Activated CD4-positive, alpha-beta T cell treated with anti-CD3 and anti-CD28 coated beads for 4 hours (primary cell): Measurements from ENCODE around the gene RPA3.
A peak's percentile ranks its signal among the peaks of the same experiment; 100 is the strongest.
"Not testable (repeated sequence)": the region's sequence is repeated elsewhere in the genome, so short reads cannot be mapped to it uniquely, and the experiment has no call there.

Source experiments
- DNase-seq, 2 donors: peaks; one replicate each; pipeline ENCODE4 v3.0.0-alpha.2; 2020

The RPA3 gene

GRCh38 chr7:7688310-7688709 lies 30.1 kb downstream of the RPA3 start:
- no peak for DNase-seq

GRCh38 chr7:7687800-7688199 lies 30.6 kb downstream of the RPA3 start:
- no peak for DNase-seq

GRCh38 chr7:7686811-7687508 lies 31.4 kb downstream of the RPA3 start:
- DNase-seq: no peak

- no peak for DNase-seq
Measured at GRCh38 chr7:7682861-7683260, 35.5 kb downstream of the RPA3 start.

- DNase-seq: no peak
Measured at GRCh38 chr7:7681936-7682329, 36.5 kb downstream of the RPA3 start.

- peak; percentile 21 to 62 for DNase-seq
Measured at GRCh38 chr7:7681191-7681935, 37.0 kb downstream of the RPA3 start.

GRCh38 chr7:7679640-7680039 lies 38.8 kb downstream of the RPA3 start:
- not testable (repeated sequence) for DNase-seq

- DNase-seq: no peak
Measured at GRCh38 chr7:7675686-7676085, 42.7 kb downstream of the RPA3 start.

- no peak for DNase-seq
Measured at GRCh38 chr7:7673240-7673550, 45.2 kb downstream of the RPA3 start.

GRCh38 chr7:7672545-7673239 lies 45.7 kb downstream of the RPA3 start:
- no peak for DNase-seq

- DNase-seq: no peak
Measured at GRCh38 chr7:7671361-7671760, 47.0 kb downstream of the RPA3 start.

- DNase-seq: no peak
Measured at GRCh38 chr7:7670490-7670889, 47.9 kb downstream of the RPA3 start.

- no peak for DNase-seq
Measured at GRCh38 chr7:7668706-7669105, 49.7 kb downstream of the RPA3 start.

- no peak for DNase-seq
Measured at GRCh38 chr7:7667187-7667586, 51.2 kb downstream of the RPA3 start.

GRCh38 chr7:7665031-7665430 lies 53.4 kb downstream of the RPA3 start:
- no peak for DNase-seq

GRCh38 chr7:7664291-7664690 lies 54.1 kb downstream of the RPA3 start:
- no peak for DNase-seq

- DNase-seq: no peak
Measured at GRCh38 chr7:7662527-7662926, 55.9 kb downstream of the RPA3 start.

GRCh38 chr7:7656459-7656858 lies 61.9 kb downstream of the RPA3 start:
- not testable (repeated sequence) for DNase-seq

GRCh38 chr7:7654964-7655715 lies 63.3 kb downstream of the RPA3 start:
- DNase-seq: no peak

- peak in 1 of 2 donors; percentile 15 for DNase-seq
Measured at GRCh38 chr7:7653593-7654187, 64.7 kb downstream of the RPA3 start.

- DNase-seq: no peak
Measured at GRCh38 chr7:7652798-7653540, 65.4 kb downstream of the RPA3 start.

- DNase-seq: no peak
Measured at GRCh38 chr7:7651479-7651878, 66.9 kb downstream of the RPA3 start.
